IPS DF 6.9 (cell line): Measurements from ENCODE around the gene SHISA4.

Experiments used
- DNase-seq: peaks from one replicate; pipeline ENCODE4 v3.0.0-alpha.2; 2013; ENCODE audit warnings: low read depth, low spot score
- H3K27ac ChIP-seq: one replicate; pipeline ENCODE4 v1.5.1; 2013; ENCODE audit warnings: low read length, control low read depth
- H3K27me3 ChIP-seq: 2 replicates; pipeline ENCODE4 v1.6.1; 2013; ENCODE audit warnings: mild to moderate bottlenecking, low read length; ENCODE audit not compliant: control insufficient read depth, insufficient read depth
- H3K36me3 ChIP-seq: 2 replicates; pipeline ENCODE4 v1.6.1; 2013; ENCODE audit warnings: low read length; ENCODE audit not compliant: control insufficient read depth, insufficient read depth
- H3K4me1 ChIP-seq: 2 replicates; pipeline ENCODE4 v1.6.1; 2013; ENCODE audit warnings: low read length; ENCODE audit not compliant: control insufficient read depth, insufficient read depth
- H3K4me3 ChIP-seq: 2 replicates; pipeline ENCODE4 v1.5.1; 2013; ENCODE audit warnings: mild to moderate bottlenecking, low read length
- H3K9me3 ChIP-seq: 2 replicates; pipeline ENCODE4 v1.6.1; 2013; ENCODE audit warnings: low read length, inconsistent platforms; ENCODE audit not compliant: control insufficient read depth, insufficient read depth
- WGBS: extraction: QIAGEN DNeasy Blood & Tissue Kit; methylation state at CpG from one replicate; pipeline ENCODE4 v1.1.7; 2013; ENCODE audit warnings: mixed read lengths, missing lambda C conversion rate; ENCODE audit not compliant: insufficient read length, insufficient coverage; 5-methylcytosine and 5-hydroxymethylcytosine counted together

Gene SHISA4

DNA sequence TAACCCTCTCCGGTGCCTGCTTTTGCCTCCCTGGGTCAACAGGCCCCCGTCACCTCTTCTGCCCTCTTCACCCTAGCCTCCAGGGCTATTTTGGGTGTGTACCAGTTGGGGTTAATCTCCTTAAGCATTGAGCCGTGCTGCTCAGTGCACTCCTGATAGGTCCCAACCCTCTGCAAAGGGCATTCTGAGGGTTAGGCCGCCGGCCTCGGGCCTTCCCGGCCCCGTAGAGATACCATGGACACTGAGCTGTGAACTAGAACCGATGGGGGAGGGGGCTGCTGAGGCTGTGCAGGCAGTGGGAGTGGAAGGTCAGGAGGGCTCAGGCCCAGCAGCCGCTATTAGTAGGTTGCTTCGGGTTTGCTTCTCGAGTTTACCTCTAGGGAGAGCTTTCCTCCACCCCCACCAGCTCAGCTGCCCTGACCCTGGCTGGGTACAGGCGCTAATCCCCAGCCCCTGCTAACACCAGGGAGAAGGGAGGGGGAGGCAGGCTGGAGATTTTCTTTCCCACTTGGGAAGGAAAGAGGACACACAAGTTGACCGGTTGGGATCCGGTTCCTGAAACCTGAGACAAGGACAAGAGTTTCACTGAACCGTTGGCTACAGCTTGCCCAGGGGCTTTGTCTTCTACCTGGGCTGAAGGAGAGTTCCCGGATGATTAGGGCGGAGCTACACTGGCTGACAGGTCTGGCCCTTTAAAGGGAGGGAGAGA, 52.9 kb downstream of the SHISA4 start:
- DNase-seq: peak; percentile 97
- Histone ChIP-seq H3K36me3 (no peaks in the 10 kb centered on the region), H3K27ac (peak overlapping the region; percentile 18), H3K4me3 (peak overlapping the region; percentile 1; the same call in 1 of the 2 replicates), H3K4me1 (peaks cover 3% of the 10 kb centered on the region; the same call in 1 of the 2 replicates), H3K9me3 (no peaks in the 10 kb centered on the region), H3K27me3 (no peaks in the 10 kb centered on the region)
- no CpG with 5 or more reads among the region's 18 CpGs for WGBS

DNA sequence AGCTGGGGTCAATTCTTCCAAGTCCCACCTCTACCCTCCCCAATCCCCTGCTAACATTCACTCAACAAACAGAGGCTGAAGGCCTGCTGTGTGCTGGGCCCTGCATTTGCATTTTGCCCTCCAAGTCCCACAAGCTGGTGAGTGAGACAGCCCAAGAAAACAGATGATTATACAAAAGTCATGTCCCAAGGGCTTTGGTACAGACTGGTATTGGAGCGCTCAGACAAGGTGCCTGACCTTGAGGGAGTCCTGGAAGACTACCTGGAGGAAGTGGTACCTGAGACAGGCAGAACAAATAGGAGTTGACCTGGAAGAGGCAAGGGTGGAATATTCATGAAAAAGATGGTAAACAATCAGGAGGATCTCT, 53.4 kb downstream of the SHISA4 start:
- H3K27ac ChIP-seq: no peak overlapping the region
- WGBS: no CpG with 5 or more reads among the region's 1 CpG
- H3K27me3 ChIP-seq: peaks cover 3% of the 10 kb centered on the region; the same call in 1 of the 2 replicates
- H3K4me1 ChIP-seq: peaks cover 3% of the 10 kb centered on the region; the same call in 1 of the 2 replicates
- no peaks in the 10 kb centered on the region for H3K36me3 ChIP-seq
- H3K9me3 ChIP-seq: no peaks in the 10 kb centered on the region
- DNase-seq: no peak
- no peak overlapping the region for H3K4me3 ChIP-seq
